A204.1 (cell line): Measurements from ENCODE around the gene ERH.

Experiments
- FAIRE-seq: peaks from 2 replicates; lab custom pipeline; 2012; peaks lifted over from hg19 to GRCh38; lab: Jason Lieb, UNC

Gene ERH

GRCh38 chr14:69355607-69356281 lies 42.4 kb downstream of the ERH start:
- no peak for FAIRE-seq

GRCh38 chr14:69355154-69355597 lies 42.9 kb downstream of the ERH start:
- FAIRE-seq: no peak

- FAIRE-seq: no peak
Observed at GRCh38 chr14:69354383-69355153, 43.5 kb downstream of the ERH start.

- no peak for FAIRE-seq
Observed at GRCh38 chr14:69353168-69353567, 44.9 kb downstream of the ERH start.

GRCh38 chr14:69351911-69352310 lies 46.2 kb downstream of the ERH start:
- no peak for FAIRE-seq

- FAIRE-seq: no peak
Observed at GRCh38 chr14:69351385-69351784, 46.7 kb downstream of the ERH start.

GRCh38 chr14:69350892-69351291 lies 47.2 kb downstream of the ERH start:
- FAIRE-seq: no peak

GRCh38 chr14:69349091-69349777 lies 48.9 kb downstream of the ERH start:
- FAIRE-seq: no peak

- no peak for FAIRE-seq
Observed at GRCh38 chr14:69346710-69347109, 51.4 kb downstream of the ERH start.

GRCh38 chr14:69345402-69345801 lies 52.7 kb downstream of the ERH start:
- no peak for FAIRE-seq

- no peak for FAIRE-seq
Observed at GRCh38 chr14:69344171-69344570, 53.9 kb downstream of the ERH start.

GRCh38 chr14:69342928-69343525 lies 55.1 kb downstream of the ERH start:
- FAIRE-seq: no peak

GRCh38 chr14:69339426-69339825 lies 58.7 kb downstream of the ERH start:
- no peak for FAIRE-seq

- FAIRE-seq: no peak
Observed at GRCh38 chr14:69337984-69338383, 60.1 kb downstream of the ERH start.

- FAIRE-seq: no peak
Observed at GRCh38 chr14:69335371-69335771, 62.7 kb downstream of the ERH start.

- no peak for FAIRE-seq
Observed at GRCh38 chr14:69334576-69334975, 63.5 kb downstream of the ERH start.

- FAIRE-seq: no peak
Observed at GRCh38 chr14:69333791-69334337, 64.2 kb downstream of the ERH start.

GRCh38 chr14:69332782-69333395 lies 65.2 kb downstream of the ERH start:
- no peak for FAIRE-seq

- FAIRE-seq: no peak
Observed at GRCh38 chr14:69331206-69331605, 66.9 kb downstream of the ERH start.
